Measurements from ENCODE around the gene BOK.

The BOK gene

DNA sequence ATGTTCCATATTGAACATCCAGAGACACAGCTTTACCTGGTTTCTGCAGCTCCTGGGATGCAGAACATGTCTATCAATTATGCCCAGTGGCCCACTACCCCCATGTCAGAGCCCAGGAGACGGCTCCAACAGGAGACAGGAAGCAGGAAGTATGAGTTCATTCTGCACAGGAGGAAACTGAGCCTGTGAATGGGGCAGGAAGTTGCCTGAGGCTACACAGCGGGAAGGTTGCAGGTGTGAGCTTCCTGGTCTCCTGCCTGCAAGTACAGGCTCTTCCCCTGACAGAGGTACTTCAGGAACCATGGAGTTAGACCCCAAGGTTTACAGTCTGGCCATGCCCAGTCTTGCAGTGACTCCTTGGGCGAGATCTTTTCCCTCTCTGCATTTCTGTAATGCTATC is 2.8 kb upstream of the BOK start:
- Histone ChIP-seq H4K8ac (ENCODE audit: low read length) (no peak overlapping the region), H3K27ac (ENCODE audit: low read length, poor library complexity, severe bottlenecking) (no peak overlapping the region), H3K4me1 (ENCODE audit: control insufficient read depth, insufficient read depth, low read depth, low read length) (peaks cover 11% of the 10 kb centered on the region), H3K9ac (ENCODE audit: low read length) (no peak overlapping the region), H2BK15ac (ENCODE audit: low read depth, poor library complexity, severe bottlenecking) (no peak overlapping the region), H2BK12ac (ENCODE audit: low read length in 2 of 2) (no peak overlapping the region), H3K4ac (ENCODE audit: low read depth in 1 of 2, low read length in 2 of 2) (no peak overlapping the region), H2BK120ac (ENCODE audit: low read depth, low read length) (no peak overlapping the region), H2BK5ac (ENCODE audit: low read depth, low read length, poor library complexity, severe bottlenecking) (no peak overlapping the region), H3K14ac (ENCODE audit: low read length in 2 of 2) (no peak overlapping the region), H3K4me3 (ENCODE audit: insufficient read depth in 1 of 2, low read depth in 1 of 2, low read length in 2 of 2) (no peak overlapping the region), H2AK5ac (ENCODE audit: low read length, severe bottlenecking) (no peak overlapping the region), H3K27me3 (ENCODE audit: control insufficient read depth in 1 of 2, insufficient read depth in 1 of 2, low read length in 2 of 2) (peaks cover 0 to 38% of the 10 kb centered on the region in 2 experiments), H3K4me2 (ENCODE audit: low read length, poor library complexity, severe bottlenecking) (no peak overlapping the region), H3K18ac (ENCODE audit: low read depth in 1 of 2, low read length in 2 of 2) (no peak overlapping the region), H3K23ac (ENCODE audit: low read length in 2 of 2) (peak overlapping the region in 1 of 2 experiments; percentile 42), H3K79me1 (replicated peaks; ENCODE audit: low read length, poor library complexity, severe bottlenecking) (peaks cover 9% of the 10 kb centered on the region), H3K9me3 (ENCODE audit: control insufficient read depth, low read length) (peaks cover 14% of the 10 kb centered on the region), H4K91ac (ENCODE audit: low read length) (no peak overlapping the region), H2AFZ (ENCODE audit: low read depth, low read length) (no peak overlapping the region), H3K36me3 (ENCODE audit: control insufficient read depth in 1 of 2, insufficient read depth in 2 of 2, low read depth in 1 of 2, low read length in 2 of 2) (no peaks in the 10 kb centered on the region)
- DNase-seq: no peak
- 53% methylated on average over 3 of the region's 3 CpGs for WGBS

DNA sequence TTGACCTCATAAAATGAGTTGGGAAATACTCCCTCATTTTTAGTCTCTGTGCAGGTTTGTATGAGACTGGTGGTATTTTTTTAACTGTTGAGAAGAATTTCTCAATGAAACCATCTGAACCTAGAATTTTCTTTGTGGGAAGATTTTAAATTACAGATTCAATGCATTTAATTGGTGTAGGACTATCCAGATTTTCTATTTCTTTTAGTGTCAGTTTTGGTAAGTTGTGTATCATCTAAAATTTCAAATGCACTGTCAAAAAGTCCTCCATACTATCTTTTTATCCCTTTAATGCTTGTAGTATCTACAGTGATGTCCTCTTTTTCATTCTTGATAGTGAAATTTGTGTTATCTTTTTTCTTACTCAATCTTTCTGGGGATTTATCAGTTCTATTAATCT is 1.8 kb upstream of the BOK start:
- Histone ChIP-seq H3K4me1 (ENCODE audit: control insufficient read depth, insufficient read depth, low read depth, low read length) (peaks cover 17% of the 10 kb centered on the region), H4K91ac (ENCODE audit: low read length) (no peak overlapping the region), H3K4me3 (ENCODE audit: insufficient read depth in 1 of 2, low read depth in 1 of 2, low read length in 2 of 2) (no peak overlapping the region), H3K14ac (ENCODE audit: low read length in 2 of 2) (no peak overlapping the region), H3K27me3 (ENCODE audit: control insufficient read depth in 1 of 2, insufficient read depth in 1 of 2, low read length in 2 of 2) (peaks cover 0 to 28% of the 10 kb centered on the region in 2 experiments), H3K18ac (ENCODE audit: low read depth in 1 of 2, low read length in 2 of 2) (no peak overlapping the region), H2BK120ac (ENCODE audit: low read depth, low read length) (no peak overlapping the region), H3K27ac (ENCODE audit: low read length, poor library complexity, severe bottlenecking) (no peak overlapping the region), H3K36me3 (ENCODE audit: control insufficient read depth in 1 of 2, insufficient read depth in 2 of 2, low read depth in 1 of 2, low read length in 2 of 2) (no peaks in the 10 kb centered on the region), H3K79me1 (replicated peaks; ENCODE audit: low read length, poor library complexity, severe bottlenecking) (peaks cover 9% of the 10 kb centered on the region), H4K8ac (ENCODE audit: low read length) (no peak overlapping the region), H2BK5ac (ENCODE audit: low read depth, low read length, poor library complexity, severe bottlenecking) (no peak overlapping the region), H3K9ac (ENCODE audit: low read length) (no peak overlapping the region), H2AFZ (ENCODE audit: low read depth, low read length) (no peak overlapping the region), H3K23ac (ENCODE audit: low read length in 2 of 2) (no peak overlapping the region), H3K4ac (ENCODE audit: low read depth in 1 of 2, low read length in 2 of 2) (no peak overlapping the region), H2AK5ac (ENCODE audit: low read length, severe bottlenecking) (no peak overlapping the region), H2BK15ac (ENCODE audit: low read depth, poor library complexity, severe bottlenecking) (no peak overlapping the region), H2BK12ac (ENCODE audit: low read length in 2 of 2) (no peak overlapping the region), H3K9me3 (ENCODE audit: control insufficient read depth, low read length) (peaks cover 14% of the 10 kb centered on the region), H3K4me2 (ENCODE audit: low read length, poor library complexity, severe bottlenecking) (no peak overlapping the region)
- no peak for DNase-seq

DNA sequence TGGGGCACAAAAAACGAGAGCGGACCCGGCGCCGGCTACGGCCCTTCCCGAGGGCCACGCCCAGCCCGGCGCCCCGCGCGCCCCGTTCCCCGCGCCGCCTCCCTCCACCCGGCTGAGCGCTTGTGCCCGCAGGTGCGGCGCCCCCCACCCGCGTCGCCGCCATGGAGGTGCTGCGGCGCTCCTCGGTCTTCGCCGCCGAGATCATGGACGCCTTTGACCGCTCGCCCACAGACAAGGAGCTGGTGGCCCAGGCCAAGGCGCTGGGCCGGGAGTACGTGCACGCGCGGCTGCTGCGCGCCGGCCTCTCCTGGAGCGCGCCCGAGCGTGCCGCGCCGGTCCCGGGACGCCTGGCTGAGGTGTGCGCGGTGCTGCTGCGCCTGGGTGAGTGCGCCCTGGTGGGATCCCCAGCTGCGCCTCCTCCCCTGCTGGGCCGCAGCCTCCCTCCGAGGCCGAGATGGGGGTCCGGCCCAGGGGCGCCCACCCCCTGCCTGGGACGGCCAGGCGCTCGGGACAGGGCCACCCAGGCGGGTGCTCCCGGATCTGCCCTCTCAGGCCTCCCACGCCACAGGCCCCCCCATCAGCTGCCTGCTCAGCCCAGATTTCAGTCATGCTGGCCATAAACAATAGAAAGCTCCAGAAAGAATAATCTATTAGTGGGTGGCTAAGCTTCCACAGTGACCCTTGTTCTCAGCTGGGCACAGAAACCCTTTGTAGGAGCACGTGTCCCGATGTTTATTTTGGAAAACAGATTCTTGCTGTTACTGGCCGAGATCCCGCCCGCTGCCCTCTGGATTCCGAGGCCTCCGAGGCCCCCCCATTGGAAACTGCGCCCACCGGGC is 997 bp downstream of the BOK start:
- peaks cover 0 to 25% of the 10 kb centered on the region in 2 experiments for H3K36me3 ChIP-seq (ENCODE audit: control insufficient read depth in 1 of 2, insufficient read depth in 2 of 2, low read depth in 1 of 2, low read length in 2 of 2)
- H3K27ac ChIP-seq (ENCODE audit: low read length, poor library complexity, severe bottlenecking): no peak overlapping the region
- no peak overlapping the region for H2BK15ac ChIP-seq (ENCODE audit: low read depth, poor library complexity, severe bottlenecking)
- H3K18ac ChIP-seq (ENCODE audit: low read depth in 1 of 2, low read length in 2 of 2): peak overlapping the region; percentile 81 to 92
- peak overlapping the region in 1 of 2 experiments; percentile 94 for H3K14ac ChIP-seq (ENCODE audit: low read length in 2 of 2)
- peak overlapping the region; percentile 57 for H3K9ac ChIP-seq (ENCODE audit: low read length)
- no peak overlapping the region for H2AK5ac ChIP-seq (ENCODE audit: low read length, severe bottlenecking)
- H3K79me1 ChIP-seq (replicated peaks; ENCODE audit: low read length, poor library complexity, severe bottlenecking): peaks cover 28% of the 10 kb centered on the region
- peaks cover 0 to 11% of the 10 kb centered on the region in 2 experiments for H3K27me3 ChIP-seq (ENCODE audit: control insufficient read depth in 1 of 2, insufficient read depth in 1 of 2, low read length in 2 of 2)
- DNase-seq: no peak
- H2BK5ac ChIP-seq (ENCODE audit: low read depth, low read length, poor library complexity, severe bottlenecking): peak overlapping the region; percentile 53
- peak overlapping the region in 1 of 2 experiments; percentile 89 for H3K4ac ChIP-seq (ENCODE audit: low read depth in 1 of 2, low read length in 2 of 2)
- H3K4me2 ChIP-seq (ENCODE audit: low read length, poor library complexity, severe bottlenecking): peak overlapping the region; percentile 90
- H2BK12ac ChIP-seq (ENCODE audit: low read length in 2 of 2): peak overlapping the region; percentile 25 to 76
- H3K9me3 ChIP-seq (ENCODE audit: control insufficient read depth, low read length): peaks cover 13% of the 10 kb centered on the region
- H4K91ac ChIP-seq (ENCODE audit: low read length): peak overlapping the region; percentile 43
- H2BK120ac ChIP-seq (ENCODE audit: low read depth, low read length): peak overlapping the region; percentile 62
- H3K23ac ChIP-seq (ENCODE audit: low read length in 2 of 2): peak overlapping the region in 1 of 2 experiments; percentile 74
- peak overlapping the region; percentile 70 for H2AFZ ChIP-seq (ENCODE audit: low read depth, low read length)
- H4K8ac ChIP-seq (ENCODE audit: low read length): no peak overlapping the region
- peaks cover 38% of the 10 kb centered on the region for H3K4me1 ChIP-seq (ENCODE audit: control insufficient read depth, insufficient read depth, low read depth, low read length)
- peak overlapping the region; percentile 78 to 88 for H3K4me3 ChIP-seq (ENCODE audit: insufficient read depth in 1 of 2, low read depth in 1 of 2, low read length in 2 of 2)
- 10% methylated on average over 71 of the region's 78 CpGs for WGBS

DNA sequence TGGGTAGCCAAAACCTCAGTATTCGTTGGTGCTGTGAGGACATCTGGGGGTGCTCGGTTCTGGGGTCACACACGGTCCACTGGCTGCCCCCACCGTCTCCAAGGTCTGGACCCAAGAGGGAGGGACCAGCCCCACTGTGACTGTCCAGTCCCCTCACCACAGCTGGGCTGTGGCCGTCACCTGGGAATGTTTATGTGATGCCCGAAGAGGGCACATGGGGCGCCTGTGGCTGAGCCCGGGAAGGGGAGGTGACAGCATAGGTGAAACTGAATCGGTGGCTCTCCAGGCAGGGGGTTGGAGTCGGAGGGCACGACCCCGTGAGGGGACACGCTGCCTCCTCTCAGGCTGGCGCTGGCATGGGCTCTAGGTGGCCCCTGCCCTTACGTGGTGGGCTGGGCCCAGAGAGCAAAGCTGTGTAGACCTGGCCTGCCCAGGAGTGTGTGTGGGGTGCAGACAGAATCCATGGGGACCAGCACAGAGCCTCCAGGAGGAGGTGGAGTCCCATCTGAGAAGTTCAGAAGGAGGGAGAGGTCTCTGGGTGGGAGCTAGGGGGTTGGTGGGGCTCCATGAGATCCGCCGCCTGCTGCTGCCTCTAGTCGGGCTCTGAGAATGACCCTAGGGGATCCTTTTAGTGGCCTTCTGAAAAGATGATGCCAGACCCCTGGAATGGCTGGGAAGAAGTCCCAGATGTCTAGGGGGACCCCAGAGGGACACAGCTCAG is 1.8 kb downstream of the BOK start:
- Histone ChIP-seq H3K18ac (ENCODE audit: low read depth in 1 of 2, low read length in 2 of 2) (peak overlapping the region in 1 of 2 experiments; percentile 1), H3K4me2 (ENCODE audit: low read length, poor library complexity, severe bottlenecking) (peak overlapping the region; percentile 90), H3K14ac (ENCODE audit: low read length in 2 of 2) (peak overlapping the region in 1 of 2 experiments; percentile 72), H3K79me1 (replicated peaks; ENCODE audit: low read length, poor library complexity, severe bottlenecking) (peaks cover 33% of the 10 kb centered on the region), H2BK120ac (ENCODE audit: low read depth, low read length) (no peak overlapping the region), H3K9me3 (ENCODE audit: control insufficient read depth, low read length) (peaks cover 12% of the 10 kb centered on the region), H2AK5ac (ENCODE audit: low read length, severe bottlenecking) (no peak overlapping the region), H3K27me3 (ENCODE audit: control insufficient read depth in 1 of 2, insufficient read depth in 1 of 2, low read length in 2 of 2) (peaks cover 0 to 5% of the 10 kb centered on the region in 2 experiments), H3K27ac (ENCODE audit: low read length, poor library complexity, severe bottlenecking) (no peak overlapping the region), H4K91ac (ENCODE audit: low read length) (no peak overlapping the region), H2BK12ac (ENCODE audit: low read length in 2 of 2) (peak overlapping the region in 1 of 2 experiments; percentile 43), H3K23ac (ENCODE audit: low read length in 2 of 2) (peak overlapping the region in 1 of 2 experiments; percentile 18), H3K9ac (ENCODE audit: low read length) (peak overlapping the region; percentile 57), H2BK15ac (ENCODE audit: low read depth, poor library complexity, severe bottlenecking) (peak overlapping the region; percentile 4), H3K4ac (ENCODE audit: low read depth in 1 of 2, low read length in 2 of 2) (no peak overlapping the region), H3K4me3 (ENCODE audit: insufficient read depth in 1 of 2, low read depth in 1 of 2, low read length in 2 of 2) (peak overlapping the region; percentile 19 to 78), H4K8ac (ENCODE audit: low read length) (no peak overlapping the region), H3K4me1 (ENCODE audit: control insufficient read depth, insufficient read depth, low read depth, low read length) (peaks cover 42% of the 10 kb centered on the region), H2BK5ac (ENCODE audit: low read depth, low read length, poor library complexity, severe bottlenecking) (no peak overlapping the region), H3K36me3 (ENCODE audit: control insufficient read depth in 1 of 2, insufficient read depth in 2 of 2, low read depth in 1 of 2, low read length in 2 of 2) (peaks cover 0 to 33% of the 10 kb centered on the region in 2 experiments), H2AFZ (ENCODE audit: low read depth, low read length) (no peak overlapping the region)
- no peak for DNase-seq
- 82% methylated on average over 18 of the region's 18 CpGs for WGBS

All from mesenchymal stem cell (in vitro differentiated cells and primary cell).